GF-D8 (cell line): Measurements from ENCODE around the gene ATRN.

ENCODE experiments used
- DNase-seq: peaks from one replicate; lab custom pipeline; 2025; lab: John Stamatoyannopoulos, UW

Gene ATRN

DNA sequence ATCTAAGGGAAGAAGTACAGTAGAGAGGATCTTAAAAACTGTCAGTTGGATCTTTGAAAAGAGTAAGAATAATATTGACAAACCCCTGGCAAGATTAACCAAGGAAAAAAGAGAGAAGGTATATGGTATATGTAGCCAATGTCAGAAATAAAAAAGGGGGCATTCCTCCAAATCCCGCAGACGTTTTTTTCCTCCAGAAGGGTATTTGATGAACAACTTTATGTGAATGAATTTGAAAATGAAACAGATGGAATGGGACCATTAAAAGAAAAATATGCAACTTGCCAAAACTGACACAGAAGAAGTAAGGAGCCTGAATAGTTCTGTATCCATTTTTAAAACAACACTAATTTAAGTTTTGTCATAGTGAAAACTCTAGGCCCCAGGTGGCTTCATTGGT, 156.7 kb downstream of the ATRN start:
- no peak for DNase-seq

GRCh38 chr20:3628502-3629314, 157.9 kb downstream of the ATRN start:
- no peak for DNase-seq

- DNase-seq: no peak
These were observed 159.1 kb downstream of the ATRN start for GRCh38 chr20:3629893-3630292.

- DNase-seq: no peak
These were observed 159.6 kb downstream of the ATRN start for GRCh38 chr20:3630429-3630828.

DNA sequence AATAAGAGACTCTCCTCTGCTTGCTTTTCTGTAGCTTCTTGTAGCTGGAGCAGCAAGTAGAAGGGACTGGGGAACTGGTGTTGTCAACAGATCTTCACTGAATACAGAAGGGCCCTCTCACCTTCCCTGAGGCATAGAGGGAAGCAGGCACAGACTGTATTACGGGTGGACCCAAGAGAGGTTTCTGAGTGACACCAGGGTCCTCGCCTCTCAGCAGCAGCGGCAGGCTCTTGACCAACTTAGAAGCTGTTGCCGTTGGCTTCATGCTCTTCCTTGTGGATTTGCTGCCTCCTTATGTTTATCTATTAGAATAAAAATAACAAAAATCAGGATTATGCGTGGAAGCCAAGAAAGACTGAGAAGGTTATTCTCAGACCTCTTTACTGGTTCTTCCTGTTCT, 160.7 kb downstream of the ATRN start:
- no peak for DNase-seq

- DNase-seq: no peak
These were observed 161.6 kb downstream of the ATRN start for GRCh38 chr20:3632311-3633004.

DNA sequence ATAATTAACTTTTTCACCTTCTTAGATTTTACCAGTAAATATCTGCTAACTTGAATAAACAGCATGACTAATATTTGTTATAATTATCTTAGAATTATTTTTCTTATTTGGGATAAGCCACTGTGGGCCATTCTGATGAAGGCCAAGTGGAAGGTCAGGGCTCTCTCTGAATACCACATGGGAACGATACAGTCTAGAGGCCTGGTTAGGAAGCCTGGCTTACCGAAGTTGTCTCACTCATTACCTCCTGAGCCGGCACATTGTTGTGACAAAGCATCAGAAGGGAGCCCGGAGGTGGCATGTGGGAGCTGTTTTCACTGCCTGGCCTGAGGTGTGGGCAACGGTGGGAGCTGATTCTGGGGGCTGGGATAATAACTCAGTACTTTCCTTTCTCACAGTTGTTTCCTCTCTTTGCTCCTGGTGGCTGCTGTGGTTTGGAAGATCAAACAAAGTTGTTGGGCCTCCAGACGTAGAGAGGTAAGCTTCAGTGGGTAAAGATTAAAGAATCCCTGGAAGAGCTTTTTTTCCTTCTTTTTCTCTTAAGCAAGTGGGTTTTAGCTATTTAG, 163.2 kb downstream of the ATRN start:
- no peak for DNase-seq

- no peak for DNase-seq
These were observed 164.5 kb downstream of the ATRN start for GRCh38 chr20:3635346-3635745.

DNA sequence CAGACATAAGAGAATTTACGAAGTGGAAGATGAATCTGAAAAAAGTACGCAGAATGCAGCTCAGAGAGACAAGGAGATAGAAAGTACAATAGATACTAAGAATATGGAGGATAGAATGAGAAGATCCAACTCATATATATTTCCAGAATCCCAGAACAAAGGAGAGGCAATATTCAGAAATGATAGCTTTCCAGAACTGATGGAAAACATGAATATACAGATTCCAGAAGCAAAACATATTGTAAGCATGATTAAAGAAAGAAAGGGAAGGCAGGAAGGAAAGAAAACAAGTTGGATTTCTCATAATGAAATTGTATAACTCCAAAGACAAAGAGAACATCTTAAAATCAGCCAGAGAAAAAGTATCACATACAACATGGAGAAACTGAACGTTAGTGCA, 169.4 kb downstream of the ATRN start:
- DNase-seq: no peak

DNA sequence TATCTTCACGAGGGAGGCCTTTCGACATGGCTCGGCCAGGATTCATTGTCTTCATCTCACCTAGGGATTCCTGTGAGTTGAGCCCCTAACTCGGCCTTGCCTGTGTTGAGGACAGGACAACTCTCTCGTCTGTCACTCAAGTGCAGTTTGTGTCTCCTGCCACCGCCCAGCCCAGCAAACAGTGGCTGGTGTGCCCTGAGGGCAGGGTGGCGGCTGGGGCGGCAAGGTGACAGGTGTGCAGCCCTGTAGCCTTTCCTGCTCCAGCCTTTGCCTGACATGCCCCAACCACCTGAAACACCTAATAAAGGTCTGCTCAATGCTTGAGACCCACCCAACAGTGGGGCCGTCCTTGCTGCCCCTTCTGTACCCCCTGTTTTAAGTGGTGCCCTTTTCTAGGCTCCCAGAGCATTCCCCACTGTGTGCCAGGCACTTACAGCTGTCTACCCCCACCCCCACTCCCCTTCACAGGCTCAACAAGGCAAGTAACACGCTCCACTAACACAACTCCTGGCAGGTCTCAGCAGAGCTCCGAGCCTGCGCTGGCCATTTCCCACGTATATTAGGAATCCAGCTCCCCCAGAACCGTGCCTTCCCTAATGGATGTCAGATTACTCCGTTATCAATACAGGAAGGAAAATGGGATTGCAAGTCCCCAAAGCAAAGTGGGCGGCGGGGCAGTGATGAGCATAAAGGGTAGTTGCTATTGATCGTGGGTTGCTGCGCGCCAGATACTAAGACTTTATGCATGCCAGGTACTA, 174.7 kb downstream of the ATRN start:
- no peak for DNase-seq

DNA sequence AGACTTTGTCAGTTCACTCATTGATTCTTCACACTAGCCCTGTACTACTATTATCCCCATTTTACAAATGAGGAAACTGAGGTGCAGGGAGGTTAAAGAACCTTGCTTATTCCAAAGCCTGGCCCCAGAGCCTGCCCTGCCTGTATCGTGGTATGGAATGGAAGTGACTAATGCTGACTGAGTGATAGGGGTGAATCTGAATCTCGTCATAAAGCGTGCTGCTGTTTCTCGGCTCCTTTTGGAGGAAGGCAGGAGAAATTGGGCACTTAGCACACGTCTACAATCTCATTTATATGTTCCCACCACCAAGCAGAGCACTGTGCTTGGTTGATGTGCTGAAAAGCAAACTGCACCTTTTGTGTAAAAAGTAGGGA, 175.2 kb downstream of the ATRN start:
- DNase-seq: no peak

DNA sequence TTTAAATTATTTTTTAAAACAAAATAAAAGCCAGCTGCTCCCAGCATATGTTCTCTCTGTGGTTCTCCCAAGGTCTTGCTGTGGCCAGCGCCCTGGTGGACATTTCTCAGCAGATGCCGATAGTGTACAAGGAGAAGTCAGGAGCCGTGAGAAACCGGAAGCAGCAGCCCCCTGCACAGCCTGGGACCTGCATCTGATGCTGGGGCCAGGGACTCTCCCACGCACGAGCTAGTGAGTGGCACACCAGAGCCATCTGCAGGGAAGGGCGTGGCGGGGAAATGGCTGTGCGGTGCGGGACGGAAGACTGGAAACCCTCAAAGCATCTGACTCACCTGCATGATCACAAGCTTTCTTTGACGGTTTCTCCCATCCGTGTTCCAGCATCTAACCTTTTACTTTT, 175.8 kb downstream of the ATRN start:
- DNase-seq: no peak

DNA sequence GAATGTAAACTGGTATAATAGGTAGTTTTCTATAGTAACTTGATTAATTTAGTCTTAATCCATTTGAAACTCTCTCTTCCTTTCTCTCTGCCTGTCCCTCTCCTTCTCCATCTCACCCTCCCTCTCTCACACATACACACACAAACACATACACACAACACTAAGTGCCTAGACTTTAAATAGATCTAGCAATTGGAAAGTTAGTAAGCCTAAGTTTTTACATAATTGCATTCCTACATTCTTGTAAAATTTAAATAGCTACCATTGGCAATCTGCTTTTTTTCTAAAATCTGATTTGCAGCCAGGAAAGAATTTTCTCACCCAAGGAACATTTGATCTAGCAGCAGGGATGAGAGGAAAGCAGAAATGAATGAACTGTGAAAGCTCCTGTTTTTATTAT, 176.7 kb downstream of the ATRN start:
- DNase-seq: no peak

- no peak for DNase-seq
These were observed 178.1 kb downstream of the ATRN start for GRCh38 chr20:3648951-3649350.

DNA sequence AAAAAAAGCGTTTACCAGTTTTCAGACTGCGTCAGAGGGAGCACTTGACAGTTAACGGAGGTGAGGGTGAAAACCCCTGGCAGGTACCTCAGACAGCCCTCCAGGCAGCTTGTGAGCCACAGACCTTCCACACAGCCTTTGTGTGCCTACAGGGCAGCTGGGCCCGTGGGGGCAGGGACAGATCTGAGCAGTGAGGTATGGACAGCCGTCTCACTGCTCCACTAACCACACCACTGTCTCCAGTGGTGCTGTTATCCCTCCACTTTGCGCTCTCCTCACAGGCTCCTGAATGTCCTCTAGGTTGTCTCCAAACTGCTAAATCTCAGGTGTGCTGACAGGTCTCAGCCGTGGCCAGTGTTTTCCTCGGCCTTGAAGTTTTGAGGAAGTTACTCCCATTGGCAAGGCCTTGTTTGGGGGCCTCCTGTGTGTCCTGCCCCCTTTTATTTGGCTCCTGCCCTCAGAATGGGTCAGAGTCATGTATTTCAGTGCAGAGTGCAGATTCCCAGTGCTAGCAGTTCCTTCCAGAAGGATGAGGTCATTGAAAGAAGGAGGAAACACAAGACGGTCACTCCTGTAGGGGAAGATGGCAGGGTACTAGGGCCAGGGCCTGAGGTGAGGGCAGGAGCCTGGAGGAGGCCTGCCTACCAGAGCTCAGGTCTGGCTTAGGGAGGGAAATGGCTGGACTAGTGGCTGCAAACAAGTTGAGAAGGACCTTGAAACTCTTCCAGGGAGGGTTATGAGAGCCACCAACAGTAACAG, 180.6 kb downstream of the ATRN start:
- no peak for DNase-seq

GRCh38 chr20:3652221-3652620, 181.4 kb downstream of the ATRN start:
- no peak for DNase-seq

GRCh38 chr20:3652676-3653596, 182.1 kb downstream of the ATRN start:
- peak; percentile 45 for DNase-seq

- DNase-seq: no peak
These were observed 183.1 kb downstream of the ATRN start for GRCh38 chr20:3653921-3654320.

- no peak for DNase-seq
These were observed 183.7 kb downstream of the ATRN start for GRCh38 chr20:3654326-3655130.

DNA sequence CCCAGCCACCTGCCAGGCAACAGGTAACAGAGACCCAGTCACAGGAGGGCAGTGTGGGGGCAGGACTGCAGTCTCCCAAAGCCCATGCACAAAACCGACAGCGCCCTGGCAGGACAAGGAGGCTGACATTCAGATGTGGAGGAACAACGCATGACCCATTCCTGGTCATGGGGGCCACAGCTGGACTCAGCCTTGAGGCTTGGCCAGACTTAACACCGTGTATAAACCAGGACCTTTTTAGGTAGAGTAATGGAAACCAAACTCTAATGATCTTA, 184.2 kb downstream of the ATRN start:
- no peak for DNase-seq
